Activated CD4-positive, CD25-positive, alpha-beta regulatory T cell treated with anti-CD3 and anti-CD28 coated beads, Interleukin-2, amount 50 U/mL, for 16 hours (primary cell): ENCODE results near the gene TEX11.
"Not testable (repeated sequence)": the region's sequence is repeated elsewhere in the genome, so short reads cannot be mapped to it uniquely, and the experiment has no call there.

Experiments
- DNase-seq: peaks from one replicate; pipeline ENCODE4 v3.0.0-alpha.2; 2020; ENCODE audit warnings: low read depth, low spot score

The TEX11 gene

GRCh38 chrX:70605352-70605751 is 303.2 kb downstream of the TEX11 start:
- DNase-seq, result no peak

GRCh38 chrX:70592091-70592490 is 316.4 kb downstream of the TEX11 start:
- no peak for DNase-seq

GRCh38 chrX:70587158-70587557 is 321.4 kb downstream of the TEX11 start:
- not testable (repeated sequence) for DNase-seq

- DNase-seq, result no peak
Measured at GRCh38 chrX:70577442-70577841, 331.1 kb downstream of the TEX11 start.

GRCh38 chrX:70569922-70570576 is 338.5 kb downstream of the TEX11 start:
- DNase-seq, result not testable (repeated sequence)

- no peak for DNase-seq
Measured at GRCh38 chrX:70554948-70555347, 353.6 kb downstream of the TEX11 start.

- no peak for DNase-seq
Measured at GRCh38 chrX:70554523-70554922, 354.0 kb downstream of the TEX11 start.

GRCh38 chrX:70554081-70554480 is 354.4 kb downstream of the TEX11 start:
- DNase-seq, result no peak

- no peak for DNase-seq
Measured at GRCh38 chrX:70553516-70553915, 355.0 kb downstream of the TEX11 start.

- no peak for DNase-seq
Measured at GRCh38 chrX:70552130-70552704, 356.3 kb downstream of the TEX11 start.

- no peak for DNase-seq
Measured at GRCh38 chrX:70549429-70549828, 359.1 kb downstream of the TEX11 start.

- no peak for DNase-seq
Measured at GRCh38 chrX:70535198-70535597, 373.3 kb downstream of the TEX11 start.

- no peak for DNase-seq
Measured at GRCh38 chrX:70527610-70528345, 380.7 kb downstream of the TEX11 start.

- DNase-seq, result no peak
Measured at GRCh38 chrX:70527053-70527452, 381.5 kb downstream of the TEX11 start.

GRCh38 chrX:70525733-70526132 is 382.8 kb downstream of the TEX11 start:
- DNase-seq, result no peak

- DNase-seq, result not testable (repeated sequence)
Measured at GRCh38 chrX:70515692-70516091, 392.8 kb downstream of the TEX11 start.

GRCh38 chrX:70515270-70515669 is 393.2 kb downstream of the TEX11 start:
- not testable (repeated sequence) for DNase-seq

- no peak for DNase-seq
Measured at GRCh38 chrX:70509078-70509477, 399.4 kb downstream of the TEX11 start.

GRCh38 chrX:70508296-70508911 is 400.1 kb downstream of the TEX11 start:
- DNase-seq, result no peak

- DNase-seq, result no peak
Measured at GRCh38 chrX:70505451-70505841, 403.1 kb downstream of the TEX11 start.

GRCh38 chrX:70504772-70505450 is 403.6 kb downstream of the TEX11 start:
- DNase-seq, result no peak

GRCh38 chrX:70500826-70501225 is 407.7 kb downstream of the TEX11 start:
- no peak for DNase-seq
